Activated CD8-positive, alpha-beta memory T cell treated with anti-CD3 and anti-CD28 coated beads for 24 hours (primary cell): Measurements from ENCODE around the gene ZGRF1.
"Not testable (repeated sequence)": the region's sequence is repeated elsewhere in the genome, so short reads cannot be mapped to it uniquely, and the experiment has no call there.

ENCODE experiments used
- DNase-seq: peaks from one replicate; pipeline ENCODE4 v3.0.0-alpha.2; 2020

ZGRF1 gene

DNA sequence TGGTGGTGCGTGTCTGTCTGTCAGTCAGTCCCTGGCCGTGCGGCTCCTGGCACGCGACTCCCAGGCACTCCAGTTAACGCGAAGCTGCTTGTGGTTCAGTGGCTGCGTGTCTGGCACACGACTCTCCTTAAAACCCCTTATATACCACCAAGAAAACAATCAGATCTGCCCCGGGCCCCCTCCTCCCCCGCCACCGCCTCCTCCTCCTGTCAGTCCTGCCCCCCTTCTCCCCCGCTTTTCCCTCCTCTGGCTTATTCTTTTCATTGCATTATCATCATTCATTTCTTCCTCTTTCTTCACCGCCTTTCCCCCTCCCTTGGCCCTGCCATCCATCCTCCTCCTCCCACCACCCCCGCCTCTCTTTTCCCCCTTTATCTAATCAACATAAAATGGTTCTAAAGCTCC lies 120.6 kb downstream of the ZGRF1 start, which contains the start of gene NEUROG2:
Gene NEUROG2 (minus strand): TSS at position 115 of the 405 bp plus-strand sequence. CDS start 705 bp downstream, outside the sequence.
- no peak for DNase-seq

DNA sequence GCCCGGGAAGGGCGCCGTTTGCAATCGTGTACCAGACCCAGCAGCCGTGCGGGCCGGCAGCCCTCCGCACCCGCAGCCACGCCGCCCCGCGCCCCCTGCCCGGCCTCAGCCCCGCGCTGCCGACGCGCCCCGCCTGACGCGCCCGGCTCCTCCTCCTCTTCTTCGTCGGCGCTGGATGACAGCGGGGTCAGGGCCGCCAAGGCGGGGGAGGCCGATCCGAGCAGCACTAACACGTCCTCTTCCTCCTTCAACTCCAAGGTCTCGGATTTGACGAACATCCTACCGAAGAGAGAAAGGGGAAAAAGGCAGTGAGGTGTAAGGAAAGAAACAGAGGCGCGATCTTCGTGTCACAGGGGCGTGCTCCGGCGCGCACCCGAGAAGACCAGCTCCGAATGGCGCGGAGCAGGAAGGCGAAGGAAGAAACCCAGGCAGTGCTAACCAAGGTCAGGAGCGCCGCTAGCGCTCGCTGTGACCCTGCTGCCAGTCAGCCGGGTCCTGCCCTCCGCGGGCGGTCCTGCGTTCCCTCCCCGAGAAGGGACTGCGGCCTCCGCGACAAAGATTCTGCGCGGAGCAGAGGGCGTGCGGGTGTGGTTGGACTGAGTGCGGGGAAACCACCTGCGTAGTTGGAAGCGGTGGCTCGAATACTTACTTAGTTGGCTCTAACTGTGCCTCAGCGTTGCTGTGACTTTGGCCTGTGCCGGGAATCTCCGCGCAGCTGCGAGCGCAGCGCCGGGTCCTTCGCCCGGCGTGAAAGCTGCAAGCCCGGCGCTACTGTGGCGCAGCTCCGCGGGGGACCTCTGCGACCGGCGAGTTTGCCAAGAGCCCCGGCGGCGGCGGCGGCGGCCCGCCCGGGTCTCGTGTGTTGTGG lies 121.3 kb downstream of the ZGRF1 start:
- DNase-seq: peak; percentile 76

DNA sequence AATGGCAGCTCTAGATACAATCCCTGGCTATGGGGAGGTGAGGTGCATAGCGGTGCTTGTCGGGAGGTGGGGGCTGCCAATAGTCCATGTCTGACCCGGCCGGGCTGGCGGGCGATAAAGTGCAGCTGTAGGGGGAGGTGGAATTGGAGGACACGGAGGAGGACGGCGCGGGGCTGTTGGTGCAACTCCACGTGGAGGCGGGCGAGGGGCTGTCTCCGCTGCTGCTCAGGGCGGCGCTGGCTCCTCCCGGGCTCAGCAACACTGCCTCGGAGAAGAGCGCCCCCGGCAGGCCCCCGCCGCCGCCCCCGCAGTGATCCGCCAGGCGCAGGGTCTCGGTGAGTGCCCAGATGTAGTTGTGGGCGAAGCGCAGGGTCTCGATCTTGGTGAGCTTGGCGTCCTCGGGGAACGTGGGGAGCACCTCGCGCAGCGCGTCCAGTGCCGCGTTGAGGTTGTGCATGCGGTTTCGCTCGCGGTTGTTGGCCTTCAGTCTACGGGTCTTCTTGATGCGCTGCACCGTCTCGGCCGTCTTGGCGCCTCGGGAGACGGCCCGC lies 122.0 kb downstream of the ZGRF1 start:
- no peak for DNase-seq

DNA sequence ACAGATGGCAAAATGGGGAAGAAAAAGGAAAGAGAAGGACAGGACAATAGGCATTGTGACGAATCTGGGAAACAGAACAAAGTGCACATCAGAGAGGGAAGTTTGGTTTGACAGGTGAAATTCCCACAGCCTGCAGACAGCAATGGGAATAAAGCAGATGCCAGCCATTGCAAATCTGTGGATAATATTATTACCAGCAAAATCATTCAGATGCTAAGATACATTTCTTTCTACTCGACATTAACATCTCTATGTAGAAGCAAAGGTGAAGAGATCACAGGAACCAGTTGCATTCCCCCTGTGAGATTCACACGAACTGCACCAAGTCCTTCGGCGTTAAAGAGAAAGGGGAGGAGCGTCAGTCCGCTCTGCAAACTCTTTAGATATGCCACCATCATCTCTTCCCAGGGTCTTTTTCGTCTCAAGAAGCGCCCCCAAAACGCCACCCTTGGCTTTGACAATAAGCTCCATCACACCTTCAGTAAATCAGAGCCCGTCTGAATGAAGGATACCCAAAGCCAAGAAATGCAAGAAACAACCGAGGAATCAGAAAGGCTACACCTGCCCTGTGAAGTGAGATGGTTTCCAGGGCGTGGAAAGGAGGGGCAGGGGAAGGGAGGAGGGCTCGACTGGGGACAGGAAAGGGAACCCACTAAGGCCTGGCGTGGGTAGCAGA lies 122.6 kb downstream of the ZGRF1 start:
- DNase-seq: no peak

DNA sequence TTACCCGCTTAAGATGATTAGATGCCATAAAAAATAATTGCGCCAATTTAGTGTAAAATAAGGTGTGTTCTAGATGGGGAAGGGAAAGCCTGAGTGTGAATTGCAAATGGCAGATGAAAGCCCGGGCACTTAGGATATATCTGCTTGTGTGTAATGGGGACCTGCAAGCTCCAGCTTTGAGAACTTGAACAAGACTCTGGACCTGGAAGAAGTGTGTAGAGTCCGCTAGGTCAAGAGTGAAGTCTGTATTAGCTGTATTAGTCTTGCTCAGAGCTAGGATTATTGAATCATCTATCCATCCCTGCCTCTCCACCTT lies 124.9 kb downstream of the ZGRF1 start:
- DNase-seq: no peak

DNA sequence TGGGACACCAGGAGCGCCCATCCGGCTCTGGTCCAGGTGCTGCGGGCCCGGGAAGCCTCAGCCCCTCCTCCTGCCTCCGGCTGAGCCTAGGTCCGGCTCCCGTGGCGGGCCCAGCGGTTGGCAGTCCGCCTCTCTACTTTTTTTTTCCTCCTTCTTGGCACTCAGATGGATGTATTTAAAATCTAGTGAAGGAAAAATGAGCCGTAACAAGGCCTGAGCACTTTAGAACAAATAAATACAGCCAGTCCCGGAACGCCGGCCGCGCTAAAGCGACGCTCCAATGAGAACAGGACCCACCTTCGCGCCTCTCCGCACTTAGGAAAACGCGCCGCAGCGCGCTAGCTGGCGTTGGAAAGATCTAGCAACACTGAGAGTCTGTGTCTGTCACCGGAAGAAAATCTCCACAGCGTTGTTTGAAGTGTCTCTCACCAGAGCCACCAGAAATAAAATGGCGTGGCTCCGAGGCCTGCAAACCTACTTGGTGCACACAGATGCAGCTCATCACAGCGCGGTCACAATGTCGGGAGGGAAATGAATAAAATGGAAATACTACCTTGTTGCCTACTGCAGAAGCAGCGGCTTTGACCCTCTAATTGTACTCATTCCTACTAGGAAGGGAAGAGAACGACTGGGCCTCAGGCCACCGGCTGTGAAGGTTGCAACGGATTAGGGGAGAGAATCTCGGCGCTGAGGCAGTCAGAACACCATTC lies 125.5 kb downstream of the ZGRF1 start:
- DNase-seq: no peak

DNA sequence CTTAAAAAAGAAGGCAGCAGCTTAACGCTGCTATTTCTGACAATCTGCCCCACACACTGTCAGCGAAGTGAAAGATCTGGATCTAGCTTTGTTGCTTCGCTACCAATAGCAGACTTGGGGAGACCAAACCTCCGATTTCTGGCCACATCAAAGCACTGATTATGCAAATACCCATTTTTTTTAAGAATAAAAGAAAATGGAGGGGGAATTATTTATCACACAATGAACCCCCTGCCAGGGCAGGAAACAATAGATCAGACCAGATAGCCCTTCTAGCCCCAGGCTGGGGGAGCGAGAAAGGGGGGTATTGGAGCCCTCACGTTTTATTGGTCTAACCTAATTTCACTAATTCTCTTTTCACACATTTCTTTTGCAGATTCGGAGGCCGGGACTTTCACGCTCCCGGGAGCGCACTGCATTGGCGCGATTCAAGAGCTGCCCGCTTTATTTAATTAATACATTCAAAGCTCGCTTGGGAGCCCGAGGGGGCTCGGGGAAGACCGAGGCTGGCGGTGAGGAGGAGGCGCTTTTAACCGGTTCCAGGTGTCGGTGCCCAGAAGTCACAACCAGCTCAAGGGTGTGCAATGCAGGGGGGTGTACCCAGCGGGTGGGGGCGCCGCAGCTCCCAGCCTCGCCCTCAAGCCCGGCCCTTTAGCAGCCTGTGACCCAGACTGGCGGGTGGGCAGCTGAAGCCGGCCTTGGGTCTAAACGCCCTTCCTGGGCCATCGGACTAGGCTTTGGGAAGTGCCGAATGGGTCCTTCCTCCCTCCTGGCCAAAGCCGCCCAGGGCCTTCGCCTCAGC lies 126.2 kb downstream of the ZGRF1 start:
- DNase-seq: no peak

DNA sequence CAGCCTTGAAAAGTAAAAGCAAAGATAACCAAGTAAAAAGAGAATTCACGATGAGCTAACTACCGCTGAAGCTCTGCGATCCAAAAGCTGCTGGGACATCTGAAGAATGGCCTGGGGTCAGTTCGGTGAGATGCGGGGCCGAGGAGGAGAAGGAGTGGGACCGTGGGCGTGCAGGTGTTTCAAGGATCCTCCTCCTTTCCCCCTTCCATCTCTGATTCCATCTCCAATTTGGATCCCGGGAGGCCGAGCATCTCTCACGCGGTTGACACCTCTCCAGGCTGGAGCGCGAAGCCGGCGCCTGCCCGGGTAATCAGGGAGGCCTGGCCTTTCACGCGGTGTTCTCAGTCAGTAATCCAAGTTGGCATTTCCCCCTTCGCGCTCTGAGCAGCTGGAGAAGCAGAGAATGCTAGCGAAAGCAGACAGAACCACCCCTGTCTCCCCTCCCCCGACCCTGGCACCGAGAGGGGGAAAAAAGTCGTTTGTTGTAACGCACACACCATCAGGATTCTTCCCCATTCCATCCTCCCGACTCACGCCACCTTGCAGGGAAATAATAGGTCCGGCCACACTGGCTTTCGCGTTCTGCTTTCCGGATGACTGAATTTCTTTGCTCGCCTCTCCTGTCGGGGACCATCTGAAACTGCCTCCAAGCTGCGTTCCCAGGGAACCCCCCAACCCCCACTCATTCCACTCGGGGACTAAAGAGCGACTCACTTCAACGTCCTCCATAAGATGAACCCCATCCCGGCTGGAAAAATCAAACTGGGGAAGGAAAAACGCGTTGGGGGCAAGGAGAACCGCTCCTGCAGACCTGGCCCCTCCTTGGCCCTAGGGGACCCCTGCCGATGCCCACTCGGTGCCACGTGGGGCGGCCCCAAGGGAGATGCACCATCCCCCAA lies 127.2 kb downstream of the ZGRF1 start:
- DNase-seq: no peak

DNA sequence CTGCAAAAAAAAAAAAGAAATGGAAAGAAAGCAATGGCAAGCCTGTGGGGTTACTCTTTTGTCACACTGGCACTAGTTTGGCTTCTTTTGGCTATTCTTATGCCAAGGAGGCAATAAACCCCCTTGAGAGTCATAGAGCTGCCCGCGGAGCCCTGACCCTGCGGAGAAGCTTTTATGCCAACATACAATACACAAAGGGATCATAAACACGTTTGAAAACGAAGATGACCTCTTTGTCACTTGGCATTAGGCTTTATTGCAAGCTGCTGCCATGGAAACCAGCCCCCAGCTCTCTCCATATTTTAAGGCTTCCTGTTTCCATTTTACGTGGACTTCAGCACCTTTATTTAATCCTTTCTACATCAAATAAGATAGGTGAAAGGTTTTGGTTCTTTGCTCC lies 128.4 kb downstream of the ZGRF1 start:
- no peak for DNase-seq

DNA sequence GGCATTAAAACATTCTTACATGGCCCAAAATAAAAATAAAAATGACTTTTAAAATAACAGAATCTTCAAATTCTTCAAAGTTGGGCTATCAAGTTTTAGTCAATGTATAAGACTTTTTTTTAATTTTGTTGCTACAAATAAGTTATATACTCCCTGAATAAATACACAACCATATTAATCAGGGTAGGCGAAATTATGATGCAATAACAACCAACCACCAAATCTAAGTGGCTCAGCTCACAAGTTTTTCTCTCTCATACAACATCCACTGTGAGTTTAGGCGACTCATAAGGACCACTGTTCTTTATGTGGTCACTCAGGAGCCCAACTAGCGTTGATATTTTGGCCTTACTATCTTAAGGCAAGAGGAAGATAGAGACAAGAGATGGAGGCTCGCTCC lies 131.9 kb downstream of the ZGRF1 start:
- DNase-seq: no peak

DNA sequence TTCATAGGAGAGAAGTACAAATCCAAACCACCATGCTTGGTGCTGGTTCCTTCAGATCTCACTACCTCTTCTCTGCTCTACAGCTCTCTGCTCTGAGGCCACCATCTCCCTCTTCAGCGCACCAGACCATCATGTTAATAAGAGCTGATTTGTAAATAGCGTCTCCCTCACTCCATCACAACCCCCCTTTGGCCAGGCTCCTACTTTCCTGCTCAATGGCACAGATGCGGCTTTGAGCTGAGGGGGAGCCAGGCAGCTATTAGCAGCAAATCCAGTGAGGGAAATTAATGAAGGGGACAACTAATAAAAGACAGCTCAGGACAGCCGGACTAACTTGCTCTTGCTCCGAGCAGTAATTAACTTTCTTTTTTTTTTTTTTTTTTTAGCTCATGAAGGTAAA lies 133.8 kb downstream of the ZGRF1 start:
- no peak for DNase-seq

DNA sequence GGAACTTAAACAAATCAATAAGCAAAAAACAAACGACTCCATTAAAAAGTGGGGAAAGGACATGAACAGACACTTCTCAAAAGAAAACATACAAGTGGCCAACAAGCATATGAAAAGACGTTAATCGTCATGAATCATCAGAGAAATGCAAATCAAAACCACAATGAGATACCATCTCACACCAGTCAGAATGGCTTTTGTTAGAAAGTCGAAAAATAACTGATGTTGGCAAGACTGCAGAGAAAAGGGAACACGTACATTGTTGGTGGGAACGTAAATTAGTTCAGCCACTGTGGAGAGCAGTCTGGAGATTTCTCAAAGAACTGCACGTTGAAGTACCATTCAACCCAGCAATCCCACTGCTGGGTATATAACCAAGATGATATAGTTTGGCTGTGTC lies 144.4 kb downstream of the ZGRF1 start:
- DNase-seq: no peak

DNA sequence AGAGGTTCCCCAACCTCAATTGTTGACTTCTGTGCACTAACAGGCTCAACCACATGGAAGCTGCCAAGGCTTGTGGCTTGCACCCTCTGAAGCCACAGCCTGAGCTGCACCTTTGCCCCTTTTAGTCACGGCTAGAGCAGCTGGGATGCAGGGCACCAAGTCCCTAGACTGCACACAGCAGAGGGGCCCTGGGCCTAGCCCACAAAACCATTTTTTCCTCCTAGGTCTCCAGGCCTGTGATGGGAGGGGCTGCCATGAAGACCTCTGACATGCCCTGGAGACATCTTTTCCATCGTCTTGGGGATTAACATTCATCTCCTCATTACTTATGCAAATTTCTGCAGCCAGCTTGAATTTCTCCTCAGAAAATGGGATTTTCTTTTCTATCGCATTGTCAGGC lies 145.9 kb downstream of the ZGRF1 start:
- DNase-seq: not testable (repeated sequence)
